HG03469 (cell line): ENCODE data around the gene ARL15.

ENCODE experiments used
- ATAC-seq: cut with Tn5 transposase; IDR thresholded peaks from one replicate; pipeline ENCODE4 v1.9.1; 2021; ENCODE audit warnings: mild to moderate bottlenecking, moderate library complexity, moderate number of reproducible peaks; ENCODE audit not compliant: unreplicated experiment

Gene ARL15

DNA sequence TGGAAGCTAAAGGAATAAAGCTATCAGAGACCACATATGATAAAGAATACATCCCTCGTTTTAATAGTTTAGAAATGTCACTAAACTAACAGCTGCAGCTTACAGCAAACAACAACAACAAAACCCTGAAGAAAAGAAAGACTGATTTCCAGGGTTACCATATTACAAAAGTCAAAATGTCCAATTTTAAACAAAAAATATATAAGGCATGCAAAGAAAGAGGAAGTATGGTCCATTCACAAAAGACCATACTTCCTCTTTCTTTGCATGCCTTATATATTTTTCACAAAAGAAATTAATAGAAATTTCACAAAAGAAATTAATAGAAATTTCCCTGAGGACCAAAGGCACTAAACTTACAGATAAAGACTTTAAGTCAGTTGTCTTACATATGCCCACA, 354.2 kb downstream of the ARL15 start:
- no peak for ATAC-seq

DNA sequence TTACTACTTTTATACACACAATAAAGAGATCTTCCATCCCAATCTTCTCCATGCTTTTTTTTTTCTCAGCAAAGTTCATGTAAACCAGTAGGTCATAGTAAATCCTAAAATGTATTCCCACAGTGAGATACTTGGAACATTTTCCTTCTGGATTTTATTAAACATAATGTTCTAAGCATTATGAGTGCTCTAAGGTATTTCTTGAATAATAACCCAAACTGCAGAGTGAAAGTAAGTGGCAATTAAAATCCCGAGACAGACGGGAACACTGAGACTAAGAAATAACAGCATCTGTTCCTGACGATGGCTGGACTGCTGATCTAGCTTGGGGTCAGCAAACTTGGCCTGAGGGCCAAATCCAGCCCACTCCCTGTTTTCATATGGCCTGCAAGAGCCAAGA, 359.8 kb downstream of the ARL15 start:
- ATAC-seq: no peak

DNA sequence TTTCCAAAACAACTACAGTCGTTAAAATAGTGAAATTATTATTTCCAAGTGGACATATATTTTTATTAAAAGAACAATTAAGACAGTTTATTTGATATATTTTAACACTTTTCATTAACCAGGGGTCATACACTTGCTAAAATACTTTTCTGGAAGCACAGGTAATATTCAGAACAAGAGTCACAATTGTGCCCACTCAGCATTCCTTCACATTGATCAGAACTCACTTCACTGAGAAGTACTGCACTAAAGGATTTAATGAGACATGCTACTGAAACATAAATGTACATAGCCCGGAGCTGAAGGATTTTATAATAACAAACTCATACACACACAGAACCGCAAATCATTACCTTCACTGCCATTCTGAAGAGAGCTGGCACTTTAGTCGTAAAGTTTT, 361.8 kb downstream of the ARL15 start:
- no peak for ATAC-seq

- ATAC-seq: no peak
Measured at GRCh38 chr5:53946405-53947100, 363.8 kb downstream of the ARL15 start.

DNA sequence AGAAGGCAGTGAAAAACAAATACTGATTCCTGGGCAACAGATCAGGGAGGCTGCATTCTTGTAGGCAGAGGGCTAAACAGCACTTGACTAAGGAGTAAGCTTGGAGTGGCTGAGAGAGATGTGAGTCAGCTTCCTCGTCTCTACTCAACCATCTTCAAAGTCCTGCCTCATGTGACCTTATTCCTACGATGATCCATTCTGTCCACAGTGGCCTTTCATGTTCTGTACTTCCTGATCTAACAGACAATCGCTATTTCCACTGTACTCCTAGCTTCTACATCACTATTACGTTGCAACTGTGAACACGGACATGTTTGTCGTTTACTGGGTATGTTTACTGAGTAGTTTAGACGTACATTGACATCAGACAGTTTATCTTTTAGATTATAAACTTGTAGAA, 365.4 kb downstream of the ARL15 start:
- ATAC-seq: no peak

DNA sequence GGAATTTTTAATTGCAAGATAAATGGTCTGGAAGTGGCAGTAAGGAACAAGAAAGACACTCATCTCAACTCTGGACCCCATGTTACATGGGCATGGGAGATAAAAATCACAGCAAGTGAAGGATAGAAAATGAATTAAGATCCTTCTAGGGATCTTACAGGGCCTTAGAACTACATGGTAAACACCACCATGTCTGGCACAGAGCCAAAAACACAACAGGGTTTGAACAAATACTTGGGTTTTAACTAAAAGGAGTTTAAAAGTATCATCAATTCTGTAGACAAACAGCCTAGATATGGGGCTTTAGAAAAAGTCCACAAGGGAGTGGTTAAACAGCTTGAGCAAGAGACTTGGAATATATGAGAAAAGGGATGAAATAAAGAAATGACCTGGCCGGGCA, 366.4 kb downstream of the ARL15 start:
- no peak for ATAC-seq

DNA sequence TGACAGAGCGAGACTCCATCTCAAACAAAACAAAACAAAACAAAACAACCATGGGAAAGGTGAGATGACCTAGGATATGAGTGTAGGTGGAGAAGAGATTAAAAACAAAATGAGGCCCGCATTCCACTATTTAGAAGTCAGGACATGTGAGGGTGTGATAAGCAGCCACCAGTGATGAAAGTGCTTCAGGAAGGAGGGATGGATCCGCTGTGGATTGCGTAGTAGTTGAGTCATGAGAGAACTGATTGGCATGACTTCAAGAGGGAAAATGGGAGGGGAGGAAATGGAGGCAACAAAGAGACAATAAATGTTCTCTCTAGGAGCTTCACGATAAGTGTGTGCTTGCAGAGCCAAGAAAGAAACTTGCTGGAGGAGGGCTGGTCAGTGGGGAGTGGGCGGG, 367.6 kb downstream of the ARL15 start:
- ATAC-seq: no peak

- no peak for ATAC-seq
Measured at GRCh38 chr5:53940921-53941320, 369.5 kb downstream of the ARL15 start.

GRCh38 chr5:53937467-53937866, 372.9 kb downstream of the ARL15 start:
- no peak for ATAC-seq

- no peak for ATAC-seq
Measured at GRCh38 chr5:53936481-53937352, 373.7 kb downstream of the ARL15 start.

DNA sequence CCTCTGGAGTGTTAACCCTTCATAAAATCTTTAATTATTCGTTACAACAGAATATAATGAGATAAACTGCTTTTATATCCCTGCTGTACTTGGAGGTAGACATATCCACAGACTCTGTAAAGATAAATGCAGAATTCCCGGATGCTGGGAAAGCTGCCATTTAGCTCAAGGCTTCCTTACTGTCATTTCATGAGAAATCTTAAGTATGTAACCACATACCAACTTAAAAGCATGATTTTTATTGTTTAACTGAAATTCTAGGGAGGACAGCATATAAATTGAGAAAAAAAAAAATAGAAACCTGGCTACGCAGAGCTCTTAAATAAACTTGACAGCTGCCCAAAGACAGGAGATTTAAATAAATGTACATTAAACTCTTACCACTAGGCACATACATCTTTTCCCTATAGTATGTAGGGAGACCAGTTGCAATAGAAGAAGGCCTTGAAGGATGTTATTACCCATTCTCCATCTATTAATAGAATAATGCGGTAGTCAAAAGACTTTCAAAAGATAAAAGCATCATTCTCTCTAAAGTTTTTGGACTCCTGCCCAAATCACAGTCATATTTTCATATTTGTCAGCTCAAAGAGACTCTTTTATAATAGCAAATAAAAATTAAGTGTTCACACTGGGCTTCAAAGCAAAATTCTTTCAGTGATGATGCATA, 376.1 kb downstream of the ARL15 start:
- no peak for ATAC-seq

DNA sequence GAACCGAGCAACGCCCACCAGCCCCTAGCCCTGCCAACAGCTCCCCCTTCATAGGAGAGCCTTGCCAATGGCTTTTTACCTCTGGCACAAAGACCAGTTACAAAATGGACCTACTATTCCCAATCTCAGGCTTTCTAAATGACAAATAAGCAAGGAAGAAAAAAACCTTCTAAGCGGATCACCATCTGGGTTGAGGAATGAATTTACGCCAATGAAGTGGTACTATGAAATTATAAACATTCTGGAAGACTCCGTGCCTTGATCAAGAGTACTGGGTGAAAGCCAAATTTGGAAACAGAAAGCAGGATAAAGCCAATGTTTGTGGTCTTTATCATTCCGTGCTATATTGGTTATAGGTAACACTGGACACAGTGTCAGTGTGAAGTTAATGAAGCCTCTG, 378.0 kb downstream of the ARL15 start:
- ATAC-seq: no peak

DNA sequence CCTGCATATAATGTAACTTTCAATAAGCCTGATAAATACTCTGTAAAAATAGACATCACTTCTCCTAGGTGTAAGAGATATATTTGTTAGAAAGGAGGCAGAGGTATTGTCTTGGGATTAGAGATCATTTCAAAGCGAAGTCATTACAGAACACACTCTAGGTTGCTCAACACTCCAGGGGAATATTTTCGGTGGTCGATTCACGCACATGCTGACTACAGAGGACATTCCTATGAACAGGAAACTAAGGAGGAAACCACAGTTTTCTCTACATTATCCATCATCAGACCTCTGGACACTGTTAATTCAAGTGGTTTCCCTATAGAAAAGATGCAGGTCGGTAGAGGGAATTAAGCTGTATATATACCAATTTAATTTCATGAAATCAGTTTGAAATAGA, 379.9 kb downstream of the ARL15 start:
- ATAC-seq: no peak

GRCh38 chr5:53929570-53929969, 380.8 kb downstream of the ARL15 start:
- no peak for ATAC-seq

DNA sequence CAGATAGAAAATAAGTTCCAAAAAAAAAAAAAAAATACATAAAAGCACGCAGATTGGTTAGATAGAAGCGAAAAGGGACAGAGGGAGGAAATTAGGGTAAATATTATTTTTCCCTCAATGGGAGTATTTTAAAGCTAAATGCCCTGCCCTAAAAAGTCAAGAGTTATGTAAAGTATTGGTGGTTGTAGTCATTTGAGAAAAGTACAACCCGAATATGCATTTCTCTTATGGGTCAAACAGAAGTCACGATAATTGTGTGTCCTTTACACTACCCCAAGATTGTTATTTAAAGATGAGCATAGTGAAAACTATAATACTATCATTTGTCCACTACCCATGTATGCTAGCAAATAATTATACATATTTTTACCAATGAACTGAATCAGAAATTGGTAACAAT, 381.2 kb downstream of the ARL15 start:
- ATAC-seq: no peak

- no peak for ATAC-seq
Measured at GRCh38 chr5:53928641-53929040, 381.7 kb downstream of the ARL15 start.

DNA sequence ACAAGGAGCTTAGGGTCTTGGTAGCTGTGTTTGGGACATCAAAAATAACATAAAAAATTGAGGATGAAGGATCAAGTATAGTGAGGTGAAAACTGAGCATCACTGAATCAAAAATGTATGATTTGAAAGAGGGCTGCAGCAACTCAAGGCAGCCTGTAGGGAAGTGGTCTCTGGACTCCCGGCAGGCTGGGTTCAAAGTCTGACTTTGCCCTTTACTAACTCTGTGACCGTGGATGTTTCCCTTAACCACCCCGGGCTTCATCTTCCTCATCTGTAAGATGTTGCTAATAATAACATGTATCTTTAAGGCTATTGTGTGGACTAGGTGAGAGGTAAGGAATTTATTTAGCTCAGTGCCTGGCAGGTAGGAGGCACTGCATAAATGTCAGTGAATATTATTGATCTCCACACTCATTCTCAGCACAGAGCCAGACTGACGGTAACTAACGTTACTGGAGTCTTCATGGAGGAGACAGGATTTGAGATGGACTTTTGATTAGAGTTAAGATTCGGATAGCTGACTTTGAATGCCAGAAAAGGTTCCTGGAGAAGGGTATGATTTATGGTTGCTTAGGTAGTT, 382.6 kb downstream of the ARL15 start:
- ATAC-seq: no peak

- no peak for ATAC-seq
Measured at GRCh38 chr5:53926026-53926425, 384.3 kb downstream of the ARL15 start.

GRCh38 chr5:53924392-53924791, 386.0 kb downstream of the ARL15 start:
- ATAC-seq: no peak

DNA sequence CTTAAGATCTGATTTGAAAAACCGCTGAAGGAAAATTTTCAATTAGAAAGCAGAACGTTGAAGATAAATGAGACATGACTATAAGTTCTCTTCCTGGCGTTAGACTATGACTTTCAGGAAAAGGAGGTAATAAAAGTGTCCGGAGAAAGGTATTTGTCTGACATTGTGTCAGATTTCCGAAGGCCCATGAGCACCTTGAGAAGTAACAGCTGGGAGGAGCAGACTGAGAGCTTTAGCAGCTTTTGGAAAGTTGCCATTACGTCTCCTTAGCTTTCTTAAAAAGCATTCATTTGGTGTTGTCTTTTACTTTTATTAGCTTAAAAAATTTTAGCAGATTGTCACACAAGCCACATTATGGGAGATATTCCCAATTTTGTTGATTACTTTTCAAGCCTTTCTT, 386.4 kb downstream of the ARL15 start:
- ATAC-seq: no peak
